Measurements from ENCODE around the gene PRMT6.
"Not testable (repeated sequence)": the region's sequence is repeated elsewhere in the genome, so short reads cannot be mapped to it uniquely, and the experiment has no call there.

Gene PRMT6

DNA sequence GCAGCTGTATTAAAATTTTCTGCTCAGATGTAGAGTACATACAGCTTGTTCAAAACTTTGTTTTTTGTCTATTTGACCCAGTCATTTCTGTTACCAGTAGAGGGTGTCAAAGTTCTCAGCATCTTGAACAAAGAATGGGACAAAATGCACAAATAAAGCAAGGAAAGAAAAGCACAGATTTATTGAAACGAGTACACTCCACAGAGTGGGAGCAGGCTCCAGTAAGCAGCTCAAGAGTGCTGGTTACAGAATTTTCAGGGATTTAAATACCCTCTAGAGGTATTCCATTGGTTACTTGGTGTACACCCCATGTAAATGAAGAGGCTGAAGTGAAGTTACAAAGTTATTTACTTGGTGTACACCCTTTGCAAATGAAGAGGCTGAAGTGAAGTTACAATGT lies 8.9 kb upstream of the PRMT6 start:
- no peak overlapping the region for H3K4me3 ChIP-seq (ENCODE audit: low read length in 2 of 2)
- H3K27ac ChIP-seq (replicated peaks; ENCODE audit: low read length): no peak overlapping the region
- H4K8ac ChIP-seq (ENCODE audit: low read depth, low read length): no peak overlapping the region
- no peak for DNase-seq (ENCODE audit: low spot score)
- H3K9me3 ChIP-seq (replicated peaks in 1 of 2; ENCODE audit: control insufficient read depth in 2 of 2, insufficient read depth in 1 of 2, low read depth in 1 of 2, low read length in 2 of 2): peaks cover 4 to 6% of the 10 kb centered on the region in 2 donors
- H3K27me3 ChIP-seq (ENCODE audit: control insufficient read depth in 3 of 3, insufficient read depth in 3 of 3, low read depth in 1 of 3, low read length in 3 of 3): no peaks in the 10 kb centered on the region
- no CpG with 5 or more reads among the region's 1 CpG for WGBS, 2 donors (ENCODE audit: extremely low coverage in 2 of 2, insufficient read length in 2 of 2, insufficient replicate concordance in 1 of 2)
- no peak overlapping the region for H4K91ac ChIP-seq (ENCODE audit: low read depth, low read length, poor library complexity)
- no peak overlapping the region for H2AFZ ChIP-seq (ENCODE audit: low read length)
- H2BK12ac ChIP-seq (ENCODE audit: low read length): no peak overlapping the region
- no peak overlapping the region for H2BK15ac ChIP-seq (ENCODE audit: low read length)
- H3K9ac ChIP-seq (ENCODE audit: low read depth, low read length, poor library complexity): no peak overlapping the region
- H3K4me1 ChIP-seq (ENCODE audit: control insufficient read depth in 2 of 2, insufficient read depth in 1 of 2, low read depth in 1 of 2, low read length in 2 of 2): no peaks in the 10 kb centered on the region
- H3K14ac ChIP-seq (ENCODE audit: low read length): no peak overlapping the region
- no peak overlapping the region for H3K18ac ChIP-seq (ENCODE audit: low read length)
- H2BK120ac ChIP-seq (ENCODE audit: low read depth, low read length): no peak overlapping the region
- no peak overlapping the region for H2AK5ac ChIP-seq (ENCODE audit: low read depth, low read length)
- H3K23ac ChIP-seq (ENCODE audit: low read depth, low read length, poor library complexity): no peak overlapping the region
- no peaks in the 10 kb centered on the region for H3K79me1 ChIP-seq (ENCODE audit: low read depth, low read length)
- H3K36me3 ChIP-seq (replicated peaks in 1 of 2; ENCODE audit: control insufficient read depth in 2 of 2, insufficient read depth in 2 of 2, low read length in 2 of 2): no peaks in the 10 kb centered on the region
- no peak overlapping the region for H3K4me2 ChIP-seq (ENCODE audit: insufficient read depth, low read length, poor library complexity, severe bottlenecking)
- H3K4ac ChIP-seq (ENCODE audit: low read length): no peak overlapping the region
- H2BK5ac ChIP-seq (ENCODE audit: low read length): no peak overlapping the region

DNA sequence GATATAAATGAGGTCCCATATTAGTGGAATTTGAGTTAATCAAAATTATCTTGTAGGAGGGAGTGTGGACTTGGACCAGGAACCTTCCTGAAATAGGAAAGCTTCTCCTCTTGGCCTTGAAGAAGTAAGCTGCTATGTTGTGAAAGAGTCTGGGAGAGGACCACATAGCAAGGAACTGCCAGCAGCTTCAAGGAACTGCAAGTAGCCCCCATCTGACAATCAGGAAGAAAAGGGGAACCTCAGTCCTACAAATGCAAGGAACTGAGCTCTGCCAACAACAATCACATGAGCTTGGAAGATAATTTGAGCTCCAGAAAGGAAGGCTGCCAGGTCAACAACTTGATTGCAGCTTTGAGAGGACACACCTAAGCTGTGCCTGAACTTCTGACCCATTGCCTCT lies 8.2 kb upstream of the PRMT6 start:
- no peak for DNase-seq (ENCODE audit: low spot score)
- no peak overlapping the region for H4K91ac ChIP-seq (ENCODE audit: low read depth, low read length, poor library complexity)

GRCh38 chr1:107051266-107051665 lies 5.2 kb upstream of the PRMT6 start:
- Histone ChIP-seq H2AK5ac (ENCODE audit: low read depth, low read length) (no peak overlapping the region), H3K23ac (ENCODE audit: low read depth, low read length, poor library complexity) (no peak overlapping the region), H3K4me3 (ENCODE audit: low read length in 2 of 2) (no peak overlapping the region), H3K4ac (ENCODE audit: low read length) (no peak overlapping the region), H3K14ac (ENCODE audit: low read length) (no peak overlapping the region), H2BK15ac (ENCODE audit: low read length) (no peak overlapping the region), H3K9ac (ENCODE audit: low read depth, low read length, poor library complexity) (no peak overlapping the region), H2AFZ (ENCODE audit: low read length) (no peak overlapping the region), H3K9me3 (replicated peaks in 1 of 2; ENCODE audit: control insufficient read depth in 2 of 2, insufficient read depth in 1 of 2, low read depth in 1 of 2, low read length in 2 of 2) (peaks cover 4 to 6% of the 10 kb centered on the region in 2 donors), H3K27ac (replicated peaks; ENCODE audit: low read length) (no peak overlapping the region), H4K8ac (ENCODE audit: low read depth, low read length) (no peak overlapping the region), H2BK12ac (ENCODE audit: low read length) (no peak overlapping the region), H3K79me1 (ENCODE audit: low read depth, low read length) (no peaks in the 10 kb centered on the region), H3K36me3 (replicated peaks in 1 of 2; ENCODE audit: control insufficient read depth in 2 of 2, insufficient read depth in 2 of 2, low read length in 2 of 2) (no peaks in the 10 kb centered on the region), H2BK5ac (ENCODE audit: low read length) (no peak overlapping the region), H3K18ac (ENCODE audit: low read length) (no peak overlapping the region), H4K91ac (ENCODE audit: low read depth, low read length, poor library complexity) (no peak overlapping the region), H3K4me2 (ENCODE audit: insufficient read depth, low read length, poor library complexity, severe bottlenecking) (no peak overlapping the region), H3K4me1 (ENCODE audit: control insufficient read depth in 2 of 2, insufficient read depth in 1 of 2, low read depth in 1 of 2, low read length in 2 of 2) (no peaks in the 10 kb centered on the region), H2BK120ac (ENCODE audit: low read depth, low read length) (no peak overlapping the region), H3K27me3 (ENCODE audit: control insufficient read depth in 3 of 3, insufficient read depth in 3 of 3, low read depth in 1 of 3, low read length in 3 of 3) (no peaks in the 10 kb centered on the region)
- no CpG with 5 or more reads among the region's 1 CpG for WGBS, 2 donors (ENCODE audit: extremely low coverage in 2 of 2, insufficient read length in 2 of 2, insufficient replicate concordance in 1 of 2)
- no peak for DNase-seq (ENCODE audit: low spot score)

More for the DNA sequence above, 8.2 kb upstream of the PRMT6 start:
- Histone ChIP-seq H2AFZ (ENCODE audit: low read length) (no peak overlapping the region), H3K79me1 (ENCODE audit: low read depth, low read length) (no peaks in the 10 kb centered on the region), H4K8ac (ENCODE audit: low read depth, low read length) (no peak overlapping the region), H2BK120ac (ENCODE audit: low read depth, low read length) (no peak overlapping the region), H3K4me3 (ENCODE audit: low read length in 2 of 2) (no peak overlapping the region), H2BK5ac (ENCODE audit: low read length) (no peak overlapping the region), H3K18ac (ENCODE audit: low read length) (no peak overlapping the region), H3K36me3 (replicated peaks in 1 of 2; ENCODE audit: control insufficient read depth in 2 of 2, insufficient read depth in 2 of 2, low read length in 2 of 2) (no peaks in the 10 kb centered on the region), H3K27me3 (ENCODE audit: control insufficient read depth in 3 of 3, insufficient read depth in 3 of 3, low read depth in 1 of 3, low read length in 3 of 3) (no peaks in the 10 kb centered on the region), H3K14ac (ENCODE audit: low read length) (no peak overlapping the region), H2BK15ac (ENCODE audit: low read length) (no peak overlapping the region), H2AK5ac (ENCODE audit: low read depth, low read length) (no peak overlapping the region), H3K4me1 (ENCODE audit: control insufficient read depth in 2 of 2, insufficient read depth in 1 of 2, low read depth in 1 of 2, low read length in 2 of 2) (no peaks in the 10 kb centered on the region), H3K9me3 (replicated peaks in 1 of 2; ENCODE audit: control insufficient read depth in 2 of 2, insufficient read depth in 1 of 2, low read depth in 1 of 2, low read length in 2 of 2) (peaks cover 4 to 6% of the 10 kb centered on the region in 2 donors), H2BK12ac (ENCODE audit: low read length) (no peak overlapping the region), H3K4ac (ENCODE audit: low read length) (no peak overlapping the region), H3K9ac (ENCODE audit: low read depth, low read length, poor library complexity) (no peak overlapping the region), H3K4me2 (ENCODE audit: insufficient read depth, low read length, poor library complexity, severe bottlenecking) (no peak overlapping the region), H3K23ac (ENCODE audit: low read depth, low read length, poor library complexity) (no peak overlapping the region), H3K27ac (replicated peaks; ENCODE audit: low read length) (no peak overlapping the region)

- not testable (repeated sequence) for H3K9ac ChIP-seq (ENCODE audit: low read depth, low read length, poor library complexity); H3K23ac ChIP-seq (ENCODE audit: low read depth, low read length, poor library complexity); H2BK12ac ChIP-seq (ENCODE audit: low read length); H4K91ac ChIP-seq (ENCODE audit: low read depth, low read length, poor library complexity); H3K4me1 ChIP-seq (ENCODE audit: control insufficient read depth in 2 of 2, insufficient read depth in 1 of 2, low read depth in 1 of 2, low read length in 2 of 2); H3K4ac ChIP-seq (ENCODE audit: low read length); H3K27me3 ChIP-seq (ENCODE audit: control insufficient read depth in 3 of 3, insufficient read depth in 3 of 3, low read depth in 1 of 3, low read length in 3 of 3); DNase-seq (ENCODE audit: low spot score); H2BK15ac ChIP-seq (ENCODE audit: low read length); H3K27ac ChIP-seq (replicated peaks; ENCODE audit: low read length); H3K9me3 ChIP-seq (replicated peaks in 1 of 2; ENCODE audit: control insufficient read depth in 2 of 2, insufficient read depth in 1 of 2, low read depth in 1 of 2, low read length in 2 of 2); H2BK5ac ChIP-seq (ENCODE audit: low read length); H2BK120ac ChIP-seq (ENCODE audit: low read depth, low read length); H3K79me1 ChIP-seq (ENCODE audit: low read depth, low read length); H4K8ac ChIP-seq (ENCODE audit: low read depth, low read length); H2AK5ac ChIP-seq (ENCODE audit: low read depth, low read length); H3K14ac ChIP-seq (ENCODE audit: low read length); H3K18ac ChIP-seq (ENCODE audit: low read length)
- Histone ChIP-seq H3K4me2 (ENCODE audit: insufficient read depth, low read length, poor library complexity, severe bottlenecking) (peak overlapping the region; percentile 26), H3K36me3 (replicated peaks in 1 of 2; ENCODE audit: control insufficient read depth in 2 of 2, insufficient read depth in 2 of 2, low read length in 2 of 2) (peaks cover 0 to 28% of the 10 kb centered on the region in 2 donors), H3K4me3 (ENCODE audit: low read length in 2 of 2) (peak overlapping the region; percentile 28 to 74), H2AFZ (ENCODE audit: low read length) (peak overlapping the region; percentile 97)
- WGBS, 2 donors (ENCODE audit: extremely low coverage in 2 of 2, insufficient read length in 2 of 2, insufficient replicate concordance in 1 of 2): no CpG with 5 or more reads among the region's 24 CpGs
Measured at GRCh38 chr1:107055919-107056425, 502 bp upstream of the PRMT6 start.

Data from neuronal stem cell (in vitro differentiated cells).